H4 (cell line): ENCODE data around the gene GNGT2. TPM values are rescaled to one million over a fixed set of nuclear protein-coding genes. Genes with fewer than 3 reads are reported as not detected.
"Not testable (repeated sequence)": the region's sequence is repeated elsewhere in the genome, so short reads cannot be mapped to it uniquely, and the experiment has no call there.

Source experiments
- DNase-seq: peaks from one replicate; pipeline ENCODE4 v3.0.0-alpha.2; 2015; ENCODE audit warnings: low spot score
- total RNA-seq: library from RNA; depleted of rRNA; stranded (reverse); fragments of >200 nt; shearing (Covaris generic); gene quantifications from 2 replicates; pipeline ENCODE4 v1.2.3, GENCODE V29; 2014; rRNA removed

The GNGT2 gene
- total RNA-seq, 1 experiment from 2014 or later = 0.87 TPM

- DNase-seq = not testable (repeated sequence)
These were observed 39.7 kb downstream of the GNGT2 start for GRCh38 chr17:49170711-49171110.

DNA sequence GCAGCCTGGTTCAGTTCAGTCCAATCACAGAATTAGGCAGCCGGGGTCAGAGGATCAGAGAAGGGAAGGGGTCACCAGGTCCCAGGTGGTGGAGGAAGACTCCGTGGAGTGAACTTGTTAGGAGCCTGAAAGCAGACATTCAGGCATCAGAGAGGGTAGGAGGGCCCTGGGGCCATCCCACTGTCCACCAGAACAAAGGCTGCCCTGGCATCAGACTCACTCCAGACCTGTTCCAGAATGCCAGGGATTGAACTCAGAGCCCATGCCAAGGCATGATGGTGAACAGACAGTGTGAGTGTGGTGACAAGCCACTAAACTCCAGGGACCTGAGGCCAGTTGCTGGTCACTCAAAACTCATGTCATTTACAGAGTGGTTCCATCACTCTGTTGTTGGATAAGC, 40.2 kb downstream of the GNGT2 start:
- DNase-seq = no peak

- no peak for DNase-seq
These were observed 41.7 kb downstream of the GNGT2 start for GRCh38 chr17:49168706-49169105.

- DNase-seq = no peak
These were observed 45.2 kb downstream of the GNGT2 start for GRCh38 chr17:49165143-49165542.

DNA sequence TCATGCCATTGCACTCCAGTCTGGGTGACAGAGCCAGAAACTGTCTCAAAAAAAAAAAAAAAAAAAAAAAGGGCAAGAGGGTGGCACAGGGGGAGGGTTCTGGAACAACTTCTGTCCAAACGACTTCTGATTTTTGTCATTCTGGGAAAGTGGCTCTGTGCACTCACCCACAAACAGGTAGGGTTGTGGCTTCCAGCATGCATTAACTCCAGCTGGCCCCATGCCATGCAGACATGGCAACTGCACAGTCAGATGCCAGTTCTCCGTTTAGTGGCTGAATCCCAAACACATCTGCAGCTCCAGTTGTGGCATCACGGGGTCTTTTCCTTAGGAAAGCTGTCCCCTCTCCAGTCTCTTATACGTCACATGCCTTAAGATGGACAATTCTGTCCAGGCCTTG, 47.5 kb downstream of the GNGT2 start:
- DNase-seq = no peak

- DNase-seq = no peak
These were observed 52.6 kb downstream of the GNGT2 start for GRCh38 chr17:49157784-49158183.

GRCh38 chr17:49156256-49156655, 54.1 kb downstream of the GNGT2 start:
- DNase-seq = no peak

Other genes with a start within 250 kb of the GNGT2 start
- gene GIP, start 242.0 kb downstream of the GNGT2 start, total RNA-seq = not detected in 2 replicates
- gene IGF2BP1, start 213.2 kb downstream of the GNGT2 start, total RNA-seq = 2.4 and 6.8 TPM in 2 replicates
- gene B4GALNT2, start 77.8 kb downstream of the GNGT2 start, total RNA-seq = not detected in 2 replicates
- gene ABI3, start 133 bp upstream of the GNGT2 start, total RNA-seq = not detected in 2 replicates
- 0.74 and 0.88 TPM in 2 replicates for gene PHOSPHO1, start 20.2 kb upstream of the GNGT2 start, total RNA-seq
- 13.4 and 18.3 TPM in 2 replicates for gene ZNF652, start 151.7 kb upstream of the GNGT2 start, total RNA-seq
- 232 and 233 TPM in 2 replicates for gene PHB1, start 204.3 kb upstream of the GNGT2 start, total RNA-seq